ENCODE data around the gene CTRB2. TPM values are rescaled to one million over a fixed set of nuclear protein-coding genes. Genes with fewer than 3 reads are reported as not detected.

The CTRB2 gene
- total RNA-seq, 1 donor from 2014 or later = not detected

DNA sequence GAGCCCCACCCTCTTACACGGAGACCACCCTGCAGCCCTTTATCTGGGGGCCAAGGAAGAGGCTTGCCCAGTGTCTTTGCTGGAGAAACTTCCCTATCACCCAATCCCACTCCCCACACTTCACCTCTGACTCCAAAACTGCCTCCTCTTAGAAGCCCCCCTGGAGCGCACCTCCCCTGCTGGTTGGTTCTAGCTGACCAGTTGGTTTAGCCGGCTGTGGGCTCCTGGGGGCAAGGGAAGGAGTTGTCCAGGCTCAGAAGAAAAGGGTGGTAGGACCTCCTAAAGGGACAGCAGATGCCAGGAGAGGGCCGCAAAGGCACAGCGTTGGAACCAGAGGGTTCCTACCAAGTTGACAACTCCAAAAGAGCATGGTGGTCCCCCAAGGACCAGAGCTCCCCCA, 42.5 kb upstream of the CTRB2 start:
- Histone ChIP-seq H3K27ac (ENCODE audit: low read depth, low read length) (peak overlapping the region; percentile 96), H3K4me3 (ENCODE audit: low read length in 3 of 3) (peak overlapping the region; percentile 76 to 83 (median 78)), H3K9ac (ENCODE audit: low read depth in 1 of 3, low read length in 3 of 3) (peak overlapping the region; percentile 62 to 92 (median 84)), H3K27me3 (ENCODE audit: control insufficient read depth in 3 of 3, insufficient read depth in 3 of 3, low read length in 3 of 3) (no peaks in the 10 kb centered on the region), H3K9me3 (ENCODE audit: control insufficient read depth in 3 of 3, low read length in 3 of 3) (no peaks in the 10 kb centered on the region), H3K36me3 (ENCODE audit: control insufficient read depth in 3 of 3, insufficient read depth in 3 of 3, low read length in 3 of 3) (no peaks in the 10 kb centered on the region), H3K4me1 (ENCODE audit: control insufficient read depth in 3 of 3, insufficient read depth in 3 of 3, low read length in 3 of 3) (peaks cover 87 to 90% (median 88%) of the 10 kb centered on the region in 3 donors)

DNA sequence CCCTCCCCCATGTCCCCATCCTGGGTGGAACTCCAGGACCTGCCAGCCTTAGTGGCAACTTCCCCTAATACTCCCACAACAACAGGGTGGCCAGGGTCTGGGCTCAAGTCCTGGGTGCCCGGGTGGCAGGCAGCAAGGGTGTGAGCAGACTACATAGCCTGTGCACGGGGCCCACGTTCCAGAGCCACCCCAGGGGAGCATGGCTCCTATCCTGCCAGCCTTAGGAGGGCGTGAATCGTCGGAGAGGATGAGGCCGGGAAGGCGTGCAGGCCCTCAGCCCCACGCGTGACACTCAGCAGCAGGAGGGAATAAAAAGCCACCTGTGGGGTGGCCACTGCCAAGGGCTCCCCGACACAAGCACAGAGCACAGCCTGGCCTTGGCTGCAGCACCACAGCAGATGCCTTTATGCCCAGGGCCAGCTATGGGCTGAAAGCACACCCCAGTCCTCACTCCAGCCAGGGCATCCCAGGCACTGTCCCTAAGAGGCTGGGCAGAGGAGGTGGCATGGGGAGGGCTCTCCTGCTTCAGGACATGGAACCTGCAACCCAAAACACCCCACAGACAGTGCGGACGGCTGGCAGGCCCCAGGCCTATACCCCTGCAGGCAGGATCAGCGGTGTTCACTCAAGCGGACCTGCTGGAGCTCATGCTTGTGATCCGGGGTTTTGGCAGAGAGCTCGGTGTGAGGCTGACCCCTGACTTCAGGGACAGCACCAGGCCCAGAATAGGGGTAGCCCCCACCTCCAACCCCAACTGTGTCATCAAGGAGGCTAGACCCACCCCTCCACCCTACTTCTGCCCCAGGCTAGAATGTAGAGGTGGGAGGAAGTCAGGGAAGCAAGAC, 41.8 kb upstream of the CTRB2 start:
- Histone ChIP-seq H3K36me3 (ENCODE audit: control insufficient read depth in 3 of 3, insufficient read depth in 3 of 3, low read length in 3 of 3) (no peaks in the 10 kb centered on the region), H3K4me1 (ENCODE audit: control insufficient read depth in 3 of 3, insufficient read depth in 3 of 3, low read length in 3 of 3) (peaks cover 87 to 90% (median 88%) of the 10 kb centered on the region in 3 donors), H3K27me3 (ENCODE audit: control insufficient read depth in 3 of 3, insufficient read depth in 3 of 3, low read length in 3 of 3) (no peaks in the 10 kb centered on the region), H3K9me3 (ENCODE audit: control insufficient read depth in 3 of 3, low read length in 3 of 3) (no peaks in the 10 kb centered on the region), H3K4me3 (ENCODE audit: low read length in 3 of 3) (peak overlapping the region; percentile 7 to 83 (median 76)), H3K9ac (ENCODE audit: low read depth in 1 of 3, low read length in 3 of 3) (peak overlapping the region; percentile 62 to 92 (median 84)), H3K27ac (ENCODE audit: low read depth, low read length) (peak overlapping the region; percentile 96)

- H3K9me3 ChIP-seq (ENCODE audit: control insufficient read depth in 3 of 3, low read length in 3 of 3) = no peaks in the 10 kb centered on the region
- H3K27ac ChIP-seq (ENCODE audit: low read depth, low read length) = peak overlapping the region; percentile 96
- H3K27me3 ChIP-seq (ENCODE audit: control insufficient read depth in 3 of 3, insufficient read depth in 3 of 3, low read length in 3 of 3) = no peaks in the 10 kb centered on the region
- no peaks in the 10 kb centered on the region for H3K36me3 ChIP-seq (ENCODE audit: control insufficient read depth in 3 of 3, insufficient read depth in 3 of 3, low read length in 3 of 3)
- H3K4me1 ChIP-seq (ENCODE audit: control insufficient read depth in 3 of 3, insufficient read depth in 3 of 3, low read length in 3 of 3) = peaks cover 87 to 90% (median 88%) of the 10 kb centered on the region in 3 donors
- H3K4me3 ChIP-seq (ENCODE audit: low read length in 3 of 3) = peak overlapping the region in 2 of 3 donors; percentile 27 to 83
- H3K9ac ChIP-seq (ENCODE audit: low read depth in 1 of 3, low read length in 3 of 3) = peak overlapping the region; percentile 51 to 92 (median 84)
These were observed 41.2 kb upstream of the CTRB2 start for GRCh38 chr16:75248142-75248535.

DNA sequence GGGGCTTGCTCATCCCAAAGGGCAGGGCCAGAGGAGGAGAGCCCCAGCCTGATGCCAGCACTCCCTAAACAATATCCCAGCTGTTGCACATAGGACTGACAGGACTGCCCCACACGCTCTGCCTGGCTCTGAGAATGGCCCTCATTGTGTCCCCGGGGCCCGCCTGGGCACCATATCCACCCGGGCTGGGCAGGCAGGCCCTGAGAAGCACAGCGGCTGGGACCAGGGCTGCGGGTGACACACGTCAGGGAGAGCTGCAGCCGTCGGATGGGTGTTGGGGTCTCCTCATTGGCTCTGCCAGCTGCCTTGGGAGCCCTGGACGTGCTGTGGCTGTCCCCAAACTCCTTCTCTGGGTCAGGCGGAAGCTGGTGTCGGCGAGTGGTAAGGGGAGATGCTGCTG, 40.3 kb upstream of the CTRB2 start:
- H3K4me3 ChIP-seq (ENCODE audit: low read length in 3 of 3) = peak overlapping the region in 2 of 3 donors; percentile 22 to 33

DNA sequence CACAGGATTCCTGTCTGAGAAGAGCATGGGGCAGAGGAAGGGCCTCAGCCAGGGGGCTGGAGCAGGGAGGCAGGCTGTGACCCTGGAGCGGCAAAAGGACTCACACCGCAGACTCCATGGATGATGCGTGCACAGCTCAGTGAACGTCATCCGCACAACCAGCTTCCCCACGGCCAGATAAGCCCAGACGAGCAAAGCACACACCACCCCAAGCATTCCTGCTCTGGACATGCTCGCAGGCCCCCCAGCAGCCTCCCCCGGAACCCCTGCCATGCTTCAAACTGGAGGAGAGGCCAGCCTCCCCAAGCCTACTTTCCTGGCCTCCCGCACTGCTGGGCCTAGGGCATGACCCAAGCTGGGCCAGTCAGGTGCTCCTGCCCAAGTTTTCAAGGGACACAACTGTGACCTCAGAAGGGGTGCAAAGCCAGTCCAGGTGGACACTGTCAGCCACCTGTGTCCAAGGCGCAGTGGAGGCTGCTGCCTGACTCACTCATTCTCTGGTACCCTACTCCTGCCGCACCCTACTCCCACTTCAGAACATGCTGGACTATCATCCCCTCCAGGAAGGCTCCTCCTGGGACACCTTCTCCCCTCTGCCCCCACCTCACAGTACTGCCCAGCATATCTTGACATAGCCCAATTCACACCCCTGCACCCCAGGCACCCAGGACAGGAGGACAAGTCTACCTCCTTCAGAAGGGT, 39.7 kb upstream of the CTRB2 start:
- Histone ChIP-seq H3K4me1 (ENCODE audit: control insufficient read depth in 3 of 3, insufficient read depth in 3 of 3, low read length in 3 of 3) (peaks cover 74 to 86% (median 76%) of the 10 kb centered on the region in 3 donors), H3K36me3 (ENCODE audit: control insufficient read depth in 3 of 3, insufficient read depth in 3 of 3, low read length in 3 of 3) (peaks cover 9 to 14% (median 12%) of the 10 kb centered on the region in 3 donors), H3K4me3 (ENCODE audit: low read length in 3 of 3) (peak overlapping the region in 1 of 3 donors; percentile 33), H3K27me3 (ENCODE audit: control insufficient read depth in 3 of 3, insufficient read depth in 3 of 3, low read length in 3 of 3) (no peaks in the 10 kb centered on the region), H3K27ac (ENCODE audit: low read depth, low read length) (peak overlapping the region; percentile 96), H3K9ac (ENCODE audit: low read depth in 1 of 3, low read length in 3 of 3) (peak overlapping the region; percentile 24 to 92 (median 57)), H3K9me3 (ENCODE audit: control insufficient read depth in 3 of 3, low read length in 3 of 3) (no peaks in the 10 kb centered on the region)

More for the DNA sequence above, 40.3 kb upstream of the CTRB2 start:
- peak overlapping the region; percentile 96 for H3K27ac ChIP-seq (ENCODE audit: low read depth, low read length)
- no peaks in the 10 kb centered on the region for H3K27me3 ChIP-seq (ENCODE audit: control insufficient read depth in 3 of 3, insufficient read depth in 3 of 3, low read length in 3 of 3)
- peaks cover 4 to 8% (median 6%) of the 10 kb centered on the region in 3 donors for H3K36me3 ChIP-seq (ENCODE audit: control insufficient read depth in 3 of 3, insufficient read depth in 3 of 3, low read length in 3 of 3)
- no peaks in the 10 kb centered on the region for H3K9me3 ChIP-seq (ENCODE audit: control insufficient read depth in 3 of 3, low read length in 3 of 3)
- peak overlapping the region; percentile 24 to 92 (median 57) for H3K9ac ChIP-seq (ENCODE audit: low read depth in 1 of 3, low read length in 3 of 3)
- peaks cover 80 to 89% (median 82%) of the 10 kb centered on the region in 3 donors for H3K4me1 ChIP-seq (ENCODE audit: control insufficient read depth in 3 of 3, insufficient read depth in 3 of 3, low read length in 3 of 3)

GRCh38 chr16:75244844-75245758, 38.1 kb upstream of the CTRB2 start:
- peak overlapping the region; percentile 96 for H3K27ac ChIP-seq (ENCODE audit: low read depth, low read length)
- no peaks in the 10 kb centered on the region for H3K9me3 ChIP-seq (ENCODE audit: control insufficient read depth in 3 of 3, low read length in 3 of 3)
- H3K4me3 ChIP-seq (ENCODE audit: low read length in 3 of 3) = peak overlapping the region; percentile 24 to 49 (median 40)
- H3K27me3 ChIP-seq (ENCODE audit: control insufficient read depth in 3 of 3, insufficient read depth in 3 of 3, low read length in 3 of 3) = no peaks in the 10 kb centered on the region
- H3K36me3 ChIP-seq (ENCODE audit: control insufficient read depth in 3 of 3, insufficient read depth in 3 of 3, low read length in 3 of 3) = peaks cover 21 to 22% (median 22%) of the 10 kb centered on the region in 3 donors
- H3K9ac ChIP-seq (ENCODE audit: low read depth in 1 of 3, low read length in 3 of 3) = peak overlapping the region; percentile 66 to 92 (median 79)
- peaks cover 77 to 95% (median 84%) of the 10 kb centered on the region in 3 donors for H3K4me1 ChIP-seq (ENCODE audit: control insufficient read depth in 3 of 3, insufficient read depth in 3 of 3, low read length in 3 of 3)

- Histone ChIP-seq H3K4me3 (ENCODE audit: low read length in 3 of 3) (no peak overlapping the region), H3K9me3 (ENCODE audit: control insufficient read depth in 3 of 3, low read length in 3 of 3) (no peaks in the 10 kb centered on the region), H3K27ac (ENCODE audit: low read depth, low read length) (peak overlapping the region; percentile 96), H3K9ac (ENCODE audit: low read depth in 1 of 3, low read length in 3 of 3) (peak overlapping the region; percentile 61 to 92 (median 79)), H3K27me3 (ENCODE audit: control insufficient read depth in 3 of 3, insufficient read depth in 3 of 3, low read length in 3 of 3) (no peaks in the 10 kb centered on the region), H3K4me1 (ENCODE audit: control insufficient read depth in 3 of 3, insufficient read depth in 3 of 3, low read length in 3 of 3) (peaks cover 78 to 95% (median 84%) of the 10 kb centered on the region in 3 donors), H3K36me3 (ENCODE audit: control insufficient read depth in 3 of 3, insufficient read depth in 3 of 3, low read length in 3 of 3) (peaks cover 22 to 27% (median 22%) of the 10 kb centered on the region in 3 donors)
These were observed 37.4 kb upstream of the CTRB2 start for GRCh38 chr16:75244225-75244809.

GRCh38 chr16:75243667-75244224, 36.8 kb upstream of the CTRB2 start:
- H3K4me3 ChIP-seq (ENCODE audit: low read length in 3 of 3) = peak overlapping the region in 1 of 3 donors; percentile 21
- H3K9me3 ChIP-seq (ENCODE audit: control insufficient read depth in 3 of 3, low read length in 3 of 3) = no peaks in the 10 kb centered on the region
- peak overlapping the region; percentile 96 for H3K27ac ChIP-seq (ENCODE audit: low read depth, low read length)
- peak overlapping the region in 2 of 3 donors; percentile 79 to 92 for H3K9ac ChIP-seq (ENCODE audit: low read depth in 1 of 3, low read length in 3 of 3)
- peaks cover 78 to 95% (median 84%) of the 10 kb centered on the region in 3 donors for H3K4me1 ChIP-seq (ENCODE audit: control insufficient read depth in 3 of 3, insufficient read depth in 3 of 3, low read length in 3 of 3)
- H3K27me3 ChIP-seq (ENCODE audit: control insufficient read depth in 3 of 3, insufficient read depth in 3 of 3, low read length in 3 of 3) = no peaks in the 10 kb centered on the region
- peaks cover 22 to 27% (median 22%) of the 10 kb centered on the region in 3 donors for H3K36me3 ChIP-seq (ENCODE audit: control insufficient read depth in 3 of 3, insufficient read depth in 3 of 3, low read length in 3 of 3)
